Inflammatory macrophage (primary cell): ENCODE measurements around the gene DCBLD1.
A peak's percentile ranks its signal among the peaks of the same experiment; 100 is the strongest.

Source experiments
- DNase-seq, 2 donors: peaks; one replicate each; pipeline ENCODE4 v3.0.0-alpha.2; 2020 to 2022

DCBLD1 gene

DNA sequence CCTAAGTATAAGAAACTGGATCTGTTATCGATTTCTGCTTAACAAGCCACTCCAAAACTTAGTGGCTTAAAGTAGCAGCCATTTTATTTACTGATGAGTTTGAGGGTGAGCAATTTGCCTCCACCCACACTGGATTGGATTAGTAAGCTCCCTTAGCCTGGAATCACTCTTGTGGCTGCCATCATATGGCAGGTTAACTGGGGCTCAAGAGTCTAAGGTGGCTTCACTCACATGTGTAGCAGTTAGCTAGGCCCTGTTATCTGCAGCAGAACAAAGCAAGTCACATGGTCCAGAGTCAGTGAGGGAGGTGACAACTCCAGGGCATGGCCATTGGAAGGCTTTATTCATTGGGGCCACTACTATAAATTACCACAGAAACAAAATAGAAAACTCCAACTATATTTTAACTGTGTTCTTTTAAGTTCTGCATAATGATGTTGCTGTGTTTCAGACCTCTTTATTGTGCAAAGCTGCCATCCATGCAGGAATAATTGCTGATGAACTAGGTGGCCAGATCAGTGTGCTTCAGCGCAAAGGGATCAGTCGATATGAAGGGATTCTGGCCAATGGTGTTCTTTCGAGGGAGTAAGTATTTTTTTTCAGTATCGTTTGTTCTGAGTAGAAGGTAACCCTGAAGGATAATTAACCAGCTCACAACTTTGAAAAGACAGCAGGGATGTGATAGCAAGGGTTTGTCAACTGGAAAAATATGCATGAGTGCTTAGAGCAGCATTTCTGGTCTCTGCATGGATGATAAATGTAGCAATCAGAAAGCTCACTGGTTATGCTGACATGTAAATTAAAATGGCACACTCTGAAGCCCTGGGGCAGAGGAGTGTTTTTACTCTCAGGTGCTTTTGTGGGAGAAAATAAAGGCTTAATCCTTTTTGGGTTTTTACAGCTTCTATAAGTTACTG lies 49.6 kb downstream of the DCBLD1 start:
- no peak for DNase-seq

DNA sequence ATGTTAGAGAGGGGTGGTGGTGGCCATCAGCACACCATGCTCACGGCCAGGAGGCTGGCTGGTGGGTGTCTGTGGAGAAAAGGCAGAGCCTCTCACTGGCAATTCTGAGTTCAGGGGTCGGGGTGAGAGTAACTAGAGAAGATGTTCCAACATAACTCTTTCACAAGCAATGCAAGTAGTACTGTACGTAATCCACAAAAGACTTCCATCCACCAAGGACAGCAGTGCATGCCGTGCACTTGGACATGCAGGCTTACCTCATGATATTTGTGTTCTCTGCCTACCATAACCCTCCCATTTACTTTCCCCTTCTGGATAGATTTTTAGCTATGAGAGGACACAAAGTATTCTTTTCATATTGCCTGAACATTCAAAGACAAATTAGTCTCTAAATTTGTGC lies 51.3 kb downstream of the DCBLD1 start:
- DNase-seq, result no peak

DNA sequence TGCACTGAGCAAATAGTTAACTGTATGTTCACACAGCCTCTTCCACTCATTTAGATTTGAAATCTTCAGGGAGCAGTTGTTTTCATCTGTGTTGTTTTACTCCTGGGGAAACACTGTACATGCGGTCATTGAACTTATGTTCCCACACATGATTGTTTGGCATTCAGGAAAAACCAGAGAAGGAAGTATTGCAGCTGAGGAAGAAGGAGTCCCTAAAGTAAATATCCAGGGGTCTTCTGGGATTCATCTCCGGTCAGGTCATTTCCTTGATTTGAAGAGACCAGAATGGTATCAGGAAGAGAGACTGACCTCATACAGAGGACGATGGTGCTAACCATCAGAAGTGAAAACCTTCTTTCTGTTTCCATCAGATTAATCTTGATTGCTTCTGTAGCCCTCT lies 52.5 kb downstream of the DCBLD1 start:
- no peak for DNase-seq

DNA sequence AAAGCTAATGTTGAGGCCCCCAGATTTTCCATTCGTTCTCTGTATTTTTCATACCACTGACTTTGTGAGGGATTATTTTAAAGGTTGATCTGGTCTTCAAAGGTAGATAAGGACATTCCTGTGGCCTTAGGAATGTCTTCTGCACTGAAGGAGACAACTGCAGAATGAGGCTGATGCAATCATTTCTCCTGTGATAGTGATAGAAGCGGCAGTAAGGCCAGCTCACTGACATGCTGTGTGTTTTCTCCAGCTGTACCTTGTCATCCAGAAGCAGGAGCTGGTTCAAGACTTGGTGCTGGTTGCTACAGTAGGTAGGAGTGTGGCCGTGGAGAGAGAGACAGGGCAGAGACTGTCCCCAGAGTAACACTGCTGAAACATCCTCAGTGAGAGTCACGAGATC lies 53.8 kb downstream of the DCBLD1 start:
- DNase-seq, result no peak

DNA sequence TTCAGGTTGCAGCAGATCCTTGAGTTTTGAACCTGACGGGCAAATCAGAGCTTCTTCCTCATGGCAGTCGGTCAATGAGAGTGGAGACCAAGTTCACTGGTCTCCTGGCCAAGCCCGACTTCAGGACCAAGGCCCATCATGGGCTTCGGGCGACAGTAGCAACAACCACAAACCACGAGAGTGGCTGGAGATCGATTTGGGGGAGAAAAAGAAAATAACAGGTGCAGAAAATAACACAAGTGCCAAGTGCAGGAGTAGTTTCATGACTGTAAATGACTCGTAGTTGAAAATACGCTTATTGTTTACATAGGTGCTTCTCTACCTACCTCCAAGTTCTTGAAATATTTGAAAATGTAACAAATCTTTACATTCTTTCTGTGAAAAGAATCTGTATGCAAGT lies 56.1 kb downstream of the DCBLD1 start:
- no peak for DNase-seq

DNA sequence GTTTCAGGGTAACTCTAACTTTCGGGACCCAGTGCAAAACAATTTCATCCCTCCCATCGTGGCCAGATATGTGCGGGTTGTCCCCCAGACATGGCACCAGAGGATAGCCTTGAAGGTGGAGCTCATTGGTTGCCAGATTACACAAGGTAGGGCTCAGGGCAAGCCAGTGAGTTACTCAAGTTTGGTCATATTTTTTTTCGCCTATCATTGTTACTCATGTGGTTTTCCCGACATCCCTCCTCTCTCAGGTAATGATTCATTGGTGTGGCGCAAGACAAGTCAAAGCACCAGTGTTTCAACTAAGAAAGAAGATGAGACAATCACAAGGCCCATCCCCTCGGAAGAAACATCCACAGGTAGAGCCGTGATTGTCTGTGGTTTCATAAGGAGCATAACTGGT lies 58.2 kb downstream of the DCBLD1 start:
- no peak for DNase-seq

DNA sequence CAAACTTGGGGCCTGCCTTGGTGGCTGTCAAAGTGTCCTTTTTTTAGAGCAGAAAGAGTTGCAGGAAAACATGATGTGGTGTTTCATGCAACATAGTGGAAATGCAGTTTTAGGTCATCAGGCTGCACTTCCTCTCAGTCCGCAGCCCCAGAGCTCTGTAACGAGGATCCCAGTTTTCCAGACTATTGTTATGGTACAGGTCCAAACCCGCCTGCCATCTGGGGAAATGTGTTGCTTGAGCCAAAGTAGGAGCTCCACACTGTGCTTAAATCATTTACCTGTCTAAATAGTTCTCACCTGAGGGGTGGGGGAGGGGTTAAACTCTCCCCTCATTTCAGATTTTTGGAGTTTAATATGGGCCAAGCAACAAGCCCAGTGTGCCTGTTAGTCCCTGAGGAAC lies 60.0 kb downstream of the DCBLD1 start:
- DNase-seq, result no peak

DNA sequence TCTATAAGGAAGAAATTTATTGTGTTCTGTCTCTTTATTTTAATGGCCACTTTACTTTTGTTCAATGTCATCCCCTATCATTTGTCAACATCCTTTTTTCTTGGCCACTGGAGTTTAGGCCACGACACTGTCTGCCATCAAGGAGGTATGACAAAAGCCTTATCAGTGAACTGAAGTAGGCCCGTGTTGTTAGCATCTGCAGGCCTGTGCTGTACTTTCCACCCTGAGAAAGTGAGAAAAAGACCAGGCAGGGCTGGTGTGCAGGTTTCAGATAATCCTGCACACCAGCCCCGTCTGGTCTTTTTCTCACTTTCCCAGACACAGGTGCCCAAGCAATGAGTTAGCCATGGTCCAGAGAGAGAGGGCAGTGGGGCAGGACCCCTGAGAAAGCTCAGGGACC lies 62.2 kb downstream of the DCBLD1 start:
- no peak for DNase-seq

DNA sequence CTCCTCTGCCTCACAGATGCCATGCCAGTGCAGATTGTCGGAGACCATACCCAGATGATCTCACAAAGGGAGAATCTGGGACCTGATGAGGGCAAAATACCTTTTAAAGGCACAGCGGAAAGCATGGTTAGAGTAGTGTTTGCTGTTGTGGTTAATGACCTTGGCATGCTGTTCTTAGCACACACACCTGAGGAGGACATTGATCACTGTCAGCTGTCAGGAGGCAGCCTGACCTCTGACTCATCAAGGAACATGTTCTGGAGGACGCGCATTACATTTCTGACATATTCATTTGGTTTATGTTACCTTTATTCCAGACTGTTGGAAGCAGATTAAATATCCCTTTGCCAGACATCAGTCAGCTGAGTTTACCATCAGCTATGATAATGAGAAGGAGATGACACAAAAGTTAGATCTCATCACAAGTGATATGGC lies 62.7 kb downstream of the DCBLD1 start:
- no peak for DNase-seq

DNA sequence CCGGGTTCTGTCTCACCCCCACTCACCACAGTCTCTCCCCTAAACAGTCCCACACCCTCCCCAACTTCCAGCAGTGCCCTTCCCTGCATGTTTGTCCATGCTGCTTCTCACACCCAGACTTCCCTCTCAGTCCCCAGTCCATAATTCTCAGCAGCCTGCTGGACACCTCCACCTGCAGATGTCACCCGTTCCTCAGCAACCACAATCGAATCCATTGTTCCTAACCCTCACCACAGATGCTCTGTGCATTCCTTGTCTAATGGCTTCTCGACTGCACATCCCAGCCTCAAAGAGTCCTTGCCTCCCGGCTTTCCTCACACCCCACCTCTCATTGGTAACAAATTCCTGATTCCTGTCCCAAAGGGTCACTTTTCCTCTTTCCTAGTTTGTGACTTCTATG lies 64.2 kb downstream of the DCBLD1 start:
- DNase-seq, result no peak

DNA sequence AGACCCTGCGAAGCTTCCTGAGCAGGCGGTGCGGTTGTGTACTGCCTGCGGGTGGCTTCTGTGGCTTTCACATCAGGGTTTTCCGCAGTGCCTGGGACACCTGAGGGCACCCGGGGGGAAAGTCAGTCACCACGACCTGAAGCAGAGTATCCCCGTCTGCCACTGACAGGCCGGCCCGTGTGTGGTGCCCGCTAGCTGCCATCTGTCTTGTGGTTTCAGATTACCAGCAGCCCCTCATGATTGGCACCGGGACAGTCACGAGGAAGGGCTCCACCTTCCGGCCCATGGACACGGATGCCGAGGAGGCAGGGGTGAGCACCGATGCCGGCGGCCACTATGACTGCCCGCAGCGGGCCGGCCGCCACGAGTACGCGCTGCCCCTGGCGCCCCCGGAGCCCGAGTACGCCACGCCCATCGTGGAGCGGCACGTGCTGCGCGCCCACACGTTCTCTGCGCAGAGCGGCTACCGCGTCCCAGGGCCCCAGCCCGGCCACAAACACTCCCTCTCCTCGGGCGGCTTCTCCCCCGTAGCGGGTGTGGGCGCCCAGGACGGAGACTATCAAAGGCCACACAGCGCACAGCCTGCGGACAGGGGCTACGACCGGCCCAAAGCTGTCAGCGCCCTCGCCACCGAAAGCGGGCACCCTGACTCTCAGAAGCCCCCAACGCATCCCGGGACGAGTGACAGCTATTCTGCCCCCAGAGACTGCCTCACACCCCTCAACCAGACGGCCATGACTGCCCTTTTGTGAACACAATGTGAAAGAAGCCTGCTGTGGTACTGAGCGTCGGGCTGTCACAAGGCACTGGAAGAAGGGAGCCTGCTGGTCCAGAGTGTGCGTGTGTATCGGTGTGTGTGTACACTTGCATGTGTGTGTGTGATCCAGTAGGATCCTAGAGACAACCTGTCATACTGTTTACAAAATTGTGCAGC lies 65.5 kb downstream of the DCBLD1 start:
- peak; percentile 7 to 9 for DNase-seq

DNA sequence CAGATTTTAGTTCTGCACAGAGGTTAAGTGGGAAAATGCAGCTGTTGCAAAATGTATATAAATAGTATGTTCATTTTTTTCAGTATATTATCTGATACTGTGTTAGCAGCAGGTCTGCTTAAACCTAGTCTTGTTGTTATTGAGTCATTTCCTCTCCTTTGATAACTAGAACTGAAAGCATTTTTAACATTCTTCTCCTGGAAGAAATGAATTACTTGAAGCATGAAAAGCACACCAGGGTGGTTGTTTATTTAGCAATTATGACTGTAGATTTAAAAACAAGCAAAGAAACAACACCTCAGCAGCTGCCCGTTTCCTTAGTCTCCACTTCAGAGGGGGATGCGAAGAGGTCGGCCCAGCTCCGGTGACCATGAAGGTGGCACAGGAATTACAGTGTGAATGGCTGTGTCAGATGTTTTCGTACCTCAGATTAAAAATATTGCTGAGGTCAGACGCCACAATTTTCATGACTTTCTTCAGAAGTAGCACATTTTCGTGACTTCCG lies 66.4 kb downstream of the DCBLD1 start:
- no peak for DNase-seq

DNA sequence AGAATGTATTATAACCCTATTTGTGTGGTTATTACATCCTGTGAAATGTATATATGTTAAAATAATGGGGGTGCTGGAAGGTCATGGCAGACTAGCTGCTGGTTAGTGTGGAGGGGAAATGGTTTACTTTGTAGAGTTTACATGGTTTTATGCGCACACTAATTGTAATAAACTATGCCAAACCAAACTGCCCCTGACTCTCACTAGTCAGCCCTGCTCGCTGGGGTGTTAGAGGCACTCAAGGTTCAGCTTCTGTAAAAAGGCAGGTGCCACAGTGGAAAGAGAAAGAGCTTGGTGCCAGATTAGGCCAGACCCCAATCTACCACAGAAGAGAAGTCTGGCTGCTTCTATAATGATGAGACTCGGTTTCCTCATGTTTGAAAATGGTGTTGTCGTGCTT lies 67.1 kb downstream of the DCBLD1 start:
- no peak for DNase-seq

DNA sequence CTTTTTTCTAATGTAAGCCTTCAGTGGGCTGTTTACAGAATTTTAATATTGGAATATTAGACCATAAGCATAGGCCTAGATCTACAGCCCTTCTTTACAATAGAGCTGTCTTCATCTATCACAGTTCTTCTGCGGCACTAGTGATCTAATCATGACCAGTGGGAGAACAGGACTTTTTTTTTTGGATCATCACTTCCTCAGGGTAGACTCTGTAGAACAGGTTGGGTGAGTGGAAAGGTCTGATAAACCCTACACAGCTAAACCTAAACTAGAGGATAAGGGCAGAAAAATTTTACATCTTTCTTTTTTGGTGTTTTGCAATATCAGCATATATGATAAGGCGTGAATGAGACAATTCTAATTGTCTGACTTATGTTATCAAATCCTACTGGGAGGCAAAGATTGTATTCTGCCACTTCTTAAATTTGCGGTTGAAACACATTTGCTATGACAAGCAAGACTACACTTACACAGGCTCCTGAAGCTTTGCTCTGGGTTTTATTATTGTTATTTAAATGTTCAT lies 67.7 kb downstream of the DCBLD1 start:
- no peak for DNase-seq

DNA sequence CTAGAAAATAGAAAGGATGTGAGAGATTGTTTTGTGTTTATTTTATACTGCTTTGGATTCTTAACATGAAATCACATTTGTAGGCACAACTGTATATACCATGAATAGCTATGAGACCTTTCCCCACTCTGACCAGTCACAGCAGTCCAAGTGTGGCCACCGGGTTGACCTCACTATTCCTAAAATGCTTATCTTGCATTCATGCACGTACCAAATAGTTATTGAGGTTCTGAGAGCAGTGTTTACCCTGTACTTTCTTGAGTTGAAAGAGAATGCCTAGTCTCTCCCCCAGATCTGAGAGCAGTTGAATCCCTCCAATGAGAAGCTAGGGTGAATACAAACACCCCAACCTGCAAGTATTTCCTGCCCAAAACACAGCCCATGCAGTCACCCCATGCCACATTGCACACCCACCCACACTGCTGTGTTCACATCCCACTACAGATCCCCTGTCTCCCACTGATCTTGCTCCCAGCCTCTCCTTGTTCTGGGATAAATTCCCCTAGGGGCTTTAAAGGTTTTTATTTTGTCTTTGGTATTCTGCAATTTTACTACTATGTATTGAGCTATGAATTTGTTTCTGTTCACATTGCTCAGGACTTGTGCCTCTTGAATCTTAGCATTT lies 68.3 kb downstream of the DCBLD1 start:
- DNase-seq, result no peak

DNA sequence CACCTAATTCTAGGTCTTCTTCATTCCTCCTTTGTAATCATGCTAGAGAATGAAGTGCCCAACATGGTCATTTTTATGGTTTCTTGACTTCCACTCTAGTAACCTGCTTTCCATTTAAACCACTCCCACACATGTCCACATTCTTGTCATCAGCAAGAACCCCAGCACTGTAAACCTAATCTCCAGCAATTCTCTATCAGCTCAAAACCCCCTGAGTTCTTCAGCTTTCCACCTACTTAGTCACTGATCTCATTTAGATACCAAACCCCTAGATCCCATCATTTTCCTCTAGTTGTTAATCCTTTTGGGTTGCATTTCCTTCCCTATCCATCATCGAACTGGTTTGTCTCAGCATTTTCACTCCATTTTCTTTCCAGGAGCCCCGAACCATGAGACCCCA lies 70.1 kb downstream of the DCBLD1 start:
- no peak for DNase-seq

DNA sequence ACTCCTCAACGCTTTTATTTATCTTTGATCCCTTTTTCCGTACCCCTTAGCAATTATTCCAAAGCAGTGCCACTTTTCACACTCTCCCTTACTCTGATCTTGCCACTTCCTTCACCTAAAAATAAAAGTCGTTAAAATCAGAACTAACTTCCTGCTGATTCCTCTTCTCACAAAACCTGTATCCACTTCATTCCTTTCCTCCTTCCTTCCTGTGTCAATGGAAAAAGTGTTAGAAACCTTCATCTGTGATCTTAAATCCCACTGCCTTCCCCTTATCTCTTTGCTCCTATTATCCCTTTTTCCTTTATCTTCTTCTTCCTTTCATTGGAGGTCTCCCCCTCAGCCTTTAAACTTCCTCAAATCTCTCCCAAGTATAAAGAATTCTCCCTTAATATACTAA lies 70.7 kb downstream of the DCBLD1 start:
- no peak for DNase-seq

DNA sequence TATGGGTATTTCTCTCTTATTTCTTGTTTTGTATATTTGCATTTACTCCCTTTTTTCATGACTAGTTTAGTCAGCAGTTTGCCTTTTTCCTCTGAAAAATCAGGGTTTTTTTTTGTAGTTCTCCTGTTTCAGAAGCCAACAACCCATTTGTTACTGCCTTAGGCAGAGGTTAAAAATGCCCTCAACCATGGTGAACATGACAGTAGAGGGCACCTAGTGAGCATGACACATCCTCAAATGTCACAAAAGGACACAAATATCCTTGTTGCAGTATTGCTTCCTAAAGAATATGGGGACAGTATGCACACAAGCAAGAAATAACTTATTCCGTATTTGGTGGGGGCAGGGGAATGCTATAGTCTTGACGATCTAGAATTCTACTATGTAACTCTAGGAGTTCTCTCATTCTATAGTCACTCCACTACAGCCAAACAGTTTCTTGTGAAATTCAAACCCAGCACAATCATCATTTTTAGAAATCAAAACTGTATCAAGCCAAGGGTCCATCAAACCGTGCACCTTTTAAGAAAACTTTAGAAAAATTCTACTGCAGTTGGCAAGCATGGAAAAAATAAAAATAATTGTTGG lies 72.9 kb downstream of the DCBLD1 start:
- no peak for DNase-seq

DNA sequence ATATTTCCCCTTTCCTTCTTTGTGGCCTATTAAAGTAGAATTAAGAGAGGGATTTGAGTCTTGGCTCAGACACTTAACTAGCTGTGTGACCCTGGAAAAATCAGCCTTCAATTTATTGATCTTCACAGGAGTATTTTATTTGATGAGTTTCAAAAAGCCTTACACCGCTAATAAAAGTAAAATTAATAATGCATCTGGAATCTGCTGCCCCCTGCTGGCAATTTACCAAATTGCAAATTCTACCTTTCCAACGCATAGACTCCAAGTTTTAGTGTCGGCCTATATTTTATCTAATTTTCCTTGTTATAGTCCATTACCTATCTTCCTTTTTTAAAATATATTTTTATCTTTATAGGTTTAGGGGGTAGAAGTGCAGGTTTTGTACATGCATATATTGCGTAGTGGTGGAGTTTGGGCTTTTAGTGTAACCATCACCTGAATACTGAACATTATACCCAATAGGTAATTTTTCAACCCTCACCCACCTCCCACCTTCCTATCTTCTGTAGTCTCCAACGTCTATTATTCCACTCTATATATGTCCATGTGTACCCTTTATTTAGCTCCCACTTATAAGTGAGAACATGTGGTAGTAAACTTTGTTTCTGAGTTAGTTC lies 73.5 kb downstream of the DCBLD1 start:
- DNase-seq, result peak; percentile 50 to 62

DNA sequence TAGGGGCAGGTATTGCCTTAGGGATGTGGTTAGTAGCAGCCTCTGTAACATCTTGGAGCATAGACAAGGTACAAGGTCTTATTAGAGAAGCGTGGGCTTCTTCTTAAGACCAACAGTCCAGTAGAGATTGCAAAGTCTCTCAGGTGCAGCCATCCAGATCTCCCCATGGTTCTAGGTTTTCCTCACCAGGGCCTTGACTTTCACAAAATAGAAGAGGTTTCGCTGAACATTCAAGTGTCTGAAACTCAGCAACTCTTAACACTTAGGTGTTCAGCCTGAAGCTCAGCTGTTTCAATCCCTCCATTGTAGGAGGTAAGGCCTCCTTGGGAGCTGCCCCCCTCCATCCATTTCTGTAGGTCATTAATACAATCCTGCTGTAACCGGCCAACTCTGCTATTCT lies 75.5 kb downstream of the DCBLD1 start:
- DNase-seq, result no peak

DNA sequence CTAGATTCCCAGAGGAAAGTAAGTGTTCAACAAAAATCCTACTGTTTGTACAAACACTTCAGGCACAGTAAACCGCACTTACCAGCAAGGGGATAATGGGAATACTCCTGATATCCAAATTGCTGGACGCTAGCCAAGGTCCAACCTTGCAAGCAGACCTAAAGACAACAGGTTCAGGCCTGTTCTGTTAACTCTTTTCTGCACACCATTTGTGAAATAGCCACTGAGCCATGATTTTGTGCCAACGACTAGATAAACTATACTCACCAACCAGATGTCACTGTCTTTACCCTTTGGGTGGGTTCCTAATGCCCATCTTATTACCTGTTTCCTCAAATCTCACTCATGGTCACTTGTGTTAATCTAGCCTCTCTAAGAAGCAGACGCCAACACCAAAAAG lies 76.3 kb downstream of the DCBLD1 start:
- DNase-seq, result no peak

DNA sequence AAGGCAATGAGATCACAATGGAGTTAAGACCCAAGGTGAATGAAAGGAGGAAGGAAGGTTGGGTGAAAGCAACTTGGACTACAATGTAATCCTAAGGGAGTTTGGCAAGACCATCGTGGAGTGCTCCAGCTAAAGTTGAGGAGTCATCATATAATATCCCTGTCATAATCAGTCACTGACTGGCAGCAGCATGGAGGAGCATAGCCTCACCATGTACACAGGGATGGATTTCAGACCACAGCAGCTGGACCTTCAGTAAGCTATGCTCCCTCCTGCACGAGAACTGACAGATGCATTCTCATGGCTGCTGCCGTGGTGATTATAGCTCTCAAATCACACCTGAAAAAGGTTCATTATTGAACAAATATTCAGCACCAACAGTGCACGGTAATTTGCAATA lies 76.8 kb downstream of the DCBLD1 start:
- DNase-seq, result no peak
